ENCODE measurements around the gene AGO4.
"Not testable (repeated sequence)": the region's sequence is repeated elsewhere in the genome, so short reads cannot be mapped to it uniquely, and the experiment has no call there.

Gene AGO4

GRCh38 chr1:35807614-35808449 lies at the start of gene AGO4:
Gene AGO4, plus strand, starts transcription at chr1:35808016. Its CDS starts 401 bp downstream, at chr1:35808417.
- Histone ChIP-seq H3K4me1 (ENCODE audit: control insufficient read depth, insufficient read depth, low read length) (no peaks in the 10 kb centered on the region; the same call in 1 of the 2 replicates), H3K27ac (ENCODE audit: low read length) (no peak within 1 kb of the TSS), H3K9me3 (ENCODE audit: control insufficient read depth, insufficient read depth, low read length) (no peaks in the 10 kb centered on the region), H3K36me3 (ENCODE audit: control insufficient read depth, insufficient read depth, low read length) (no peaks in the 10 kb centered on the region), H3K4me3 (ENCODE audit: low read length) (peak within 1 kb of the TSS; percentile 90), H3K27me3 (ENCODE audit: control insufficient read depth, insufficient read depth, low read length) (no peaks in the 10 kb centered on the region)
- WGBS (ENCODE audit: insufficient coverage, insufficient read length): no CpG with 5 or more reads among the region's 105 CpGs
- no peak for DNase-seq (ENCODE audit: low read depth, low spot score)

GRCh38 chr1:35762141-35762540 lies 45.7 kb upstream of the AGO4 start:
- H3K9me3 ChIP-seq (ENCODE audit: control insufficient read depth, insufficient read depth, low read length): no peaks in the 10 kb centered on the region
- no peak for DNase-seq (ENCODE audit: low read depth, low spot score)
- no peaks in the 10 kb centered on the region for H3K4me1 ChIP-seq (ENCODE audit: control insufficient read depth, insufficient read depth, low read length)
- peaks cover 5% of the 10 kb centered on the region; the same call in 1 of the 2 replicates for H3K36me3 ChIP-seq (ENCODE audit: control insufficient read depth, insufficient read depth, low read length)
- no peak overlapping the region for H3K4me3 ChIP-seq (ENCODE audit: low read length)
- WGBS (ENCODE audit: insufficient coverage, insufficient read length): no CpG with 5 or more reads among the region's 2 CpGs
- no peak overlapping the region for H3K27ac ChIP-seq (ENCODE audit: low read length)
- no peaks in the 10 kb centered on the region for H3K27me3 ChIP-seq (ENCODE audit: control insufficient read depth, insufficient read depth, low read length)

GRCh38 chr1:35763201-35763600 lies 44.6 kb upstream of the AGO4 start:
- H3K36me3 ChIP-seq (ENCODE audit: control insufficient read depth, insufficient read depth, low read length): peaks cover 5% of the 10 kb centered on the region; the same call in 1 of the 2 replicates
- no peak for DNase-seq (ENCODE audit: low read depth, low spot score)
- no peak overlapping the region for H3K4me3 ChIP-seq (ENCODE audit: low read length)
- no peaks in the 10 kb centered on the region for H3K9me3 ChIP-seq (ENCODE audit: control insufficient read depth, insufficient read depth, low read length)
- H3K27ac ChIP-seq (ENCODE audit: low read length): no peak overlapping the region
- no peaks in the 10 kb centered on the region for H3K27me3 ChIP-seq (ENCODE audit: control insufficient read depth, insufficient read depth, low read length)
- no peaks in the 10 kb centered on the region for H3K4me1 ChIP-seq (ENCODE audit: control insufficient read depth, insufficient read depth, low read length)

- Histone ChIP-seq H3K4me1 (ENCODE audit: control insufficient read depth, insufficient read depth, low read length) (no peaks in the 10 kb centered on the region), H3K36me3 (ENCODE audit: control insufficient read depth, insufficient read depth, low read length) (peaks cover 5% of the 10 kb centered on the region; the same call in 1 of the 2 replicates), H3K27ac (ENCODE audit: low read length) (no peak overlapping the region), H3K27me3 (ENCODE audit: control insufficient read depth, insufficient read depth, low read length) (no peaks in the 10 kb centered on the region), H3K9me3 (ENCODE audit: control insufficient read depth, insufficient read depth, low read length) (no peaks in the 10 kb centered on the region), H3K4me3 (ENCODE audit: low read length) (no peak overlapping the region)
- no CpG with 5 or more reads among the region's 3 CpGs for WGBS (ENCODE audit: insufficient coverage, insufficient read length)
- no peak for DNase-seq (ENCODE audit: low read depth, low spot score)
Observed at GRCh38 chr1:35764283-35764682, 43.5 kb upstream of the AGO4 start.

GRCh38 chr1:35768350-35769187 lies 39.2 kb upstream of the AGO4 start:
- H3K36me3 ChIP-seq (ENCODE audit: control insufficient read depth, insufficient read depth, low read length): no peaks in the 10 kb centered on the region
- no peaks in the 10 kb centered on the region for H3K4me1 ChIP-seq (ENCODE audit: control insufficient read depth, insufficient read depth, low read length)
- H3K27me3 ChIP-seq (ENCODE audit: control insufficient read depth, insufficient read depth, low read length): no peaks in the 10 kb centered on the region
- DNase-seq (ENCODE audit: low read depth, low spot score): no peak
- no peaks in the 10 kb centered on the region for H3K9me3 ChIP-seq (ENCODE audit: control insufficient read depth, insufficient read depth, low read length)
- no peak overlapping the region for H3K27ac ChIP-seq (ENCODE audit: low read length)
- peak overlapping the region; percentile 76; the same call in 1 of the 2 replicates for H3K4me3 ChIP-seq (ENCODE audit: low read length)
- no CpG with 5 or more reads among the region's 19 CpGs for WGBS (ENCODE audit: insufficient coverage, insufficient read length)

- DNase-seq (ENCODE audit: low read depth, low spot score): peak; percentile 78
- WGBS (ENCODE audit: insufficient coverage, insufficient read length): no CpG with 5 or more reads among the region's 58 CpGs
- no peaks in the 10 kb centered on the region for H3K27me3 ChIP-seq (ENCODE audit: control insufficient read depth, insufficient read depth, low read length)
Observed at GRCh38 chr1:35769188-35769758, 38.5 kb upstream of the AGO4 start.

GRCh38 chr1:35773711-35774110 lies 34.1 kb upstream of the AGO4 start:
- no peak overlapping the region for H3K27ac ChIP-seq (ENCODE audit: low read length)
- H3K4me3 ChIP-seq (ENCODE audit: low read length): no peak overlapping the region
- no peak for DNase-seq (ENCODE audit: low read depth, low spot score)
- no peaks in the 10 kb centered on the region for H3K36me3 ChIP-seq (ENCODE audit: control insufficient read depth, insufficient read depth, low read length)
- no peaks in the 10 kb centered on the region for H3K4me1 ChIP-seq (ENCODE audit: control insufficient read depth, insufficient read depth, low read length)
- H3K9me3 ChIP-seq (ENCODE audit: control insufficient read depth, insufficient read depth, low read length): no peaks in the 10 kb centered on the region
- no peaks in the 10 kb centered on the region for H3K27me3 ChIP-seq (ENCODE audit: control insufficient read depth, insufficient read depth, low read length)

More at GRCh38 chr1:35769188-35769758, 38.5 kb upstream of the AGO4 start:
- H3K27ac ChIP-seq (ENCODE audit: low read length): no peak overlapping the region
- peak overlapping the region; percentile 76 for H3K4me3 ChIP-seq (ENCODE audit: low read length)
- no peaks in the 10 kb centered on the region for H3K4me1 ChIP-seq (ENCODE audit: control insufficient read depth, insufficient read depth, low read length)
- H3K36me3 ChIP-seq (ENCODE audit: control insufficient read depth, insufficient read depth, low read length): no peaks in the 10 kb centered on the region
- H3K9me3 ChIP-seq (ENCODE audit: control insufficient read depth, insufficient read depth, low read length): no peaks in the 10 kb centered on the region

GRCh38 chr1:35776172-35776571 lies 31.6 kb upstream of the AGO4 start:
- not testable (repeated sequence) for H3K27me3 ChIP-seq (ENCODE audit: control insufficient read depth, insufficient read depth, low read length); H3K36me3 ChIP-seq (ENCODE audit: control insufficient read depth, insufficient read depth, low read length); H3K27ac ChIP-seq (ENCODE audit: low read length); DNase-seq (ENCODE audit: low read depth, low spot score); H3K9me3 ChIP-seq (ENCODE audit: control insufficient read depth, insufficient read depth, low read length); H3K4me3 ChIP-seq (ENCODE audit: low read length); H3K4me1 ChIP-seq (ENCODE audit: control insufficient read depth, insufficient read depth, low read length)
- no CpG with 5 or more reads among the region's 6 CpGs for WGBS (ENCODE audit: insufficient coverage, insufficient read length)

- Histone ChIP-seq H3K4me1 (ENCODE audit: control insufficient read depth, insufficient read depth, low read length) (no peaks in the 10 kb centered on the region), H3K36me3 (ENCODE audit: control insufficient read depth, insufficient read depth, low read length) (no peaks in the 10 kb centered on the region), H3K27me3 (ENCODE audit: control insufficient read depth, insufficient read depth, low read length) (no peaks in the 10 kb centered on the region), H3K27ac (ENCODE audit: low read length) (no peak overlapping the region), H3K4me3 (ENCODE audit: low read length) (no peak overlapping the region), H3K9me3 (ENCODE audit: control insufficient read depth, insufficient read depth, low read length) (no peaks in the 10 kb centered on the region)
- DNase-seq (ENCODE audit: low read depth, low spot score): no peak
- no CpG with 5 or more reads among the region's 1 CpG for WGBS (ENCODE audit: insufficient coverage, insufficient read length)
Observed at GRCh38 chr1:35777109-35777508, 30.7 kb upstream of the AGO4 start.

GRCh38 chr1:35783055-35783583 lies 24.7 kb upstream of the AGO4 start:
- Histone ChIP-seq H3K4me3 (ENCODE audit: low read length) (no peak overlapping the region), H3K27ac (ENCODE audit: low read length) (no peak overlapping the region), H3K36me3 (ENCODE audit: control insufficient read depth, insufficient read depth, low read length) (no peaks in the 10 kb centered on the region), H3K27me3 (ENCODE audit: control insufficient read depth, insufficient read depth, low read length) (no peaks in the 10 kb centered on the region), H3K4me1 (ENCODE audit: control insufficient read depth, insufficient read depth, low read length) (no peaks in the 10 kb centered on the region), H3K9me3 (ENCODE audit: control insufficient read depth, insufficient read depth, low read length) (no peaks in the 10 kb centered on the region)
- no peak for DNase-seq (ENCODE audit: low read depth, low spot score)
- no CpG with 5 or more reads among the region's 2 CpGs for WGBS (ENCODE audit: insufficient coverage, insufficient read length)
